Fibroblast of the aortic adventitia (primary cell): ENCODE measurements around the gene GALP. TPM values are rescaled to one million over a fixed set of nuclear protein-coding genes. Genes with fewer than 3 reads are reported as not detected.
"Not testable (repeated sequence)": the region's sequence is repeated elsewhere in the genome, so short reads cannot be mapped to it uniquely, and the experiment has no call there.

Experiments used
- DNase-seq: peaks from one replicate; pipeline ENCODE4 v3.0.0-alpha.2; 2010; ENCODE audit warnings: low read depth
- H3K4me3 ChIP-seq: 2 replicates; pipeline ENCODE4 v1.5.1; 2011; ENCODE audit warnings: low read depth, mild to moderate bottlenecking, control low read depth, low read length, moderate library complexity
- total RNA-seq: library from RNA; depleted of rRNA; stranded (reverse); fragments of >200 nt; gene quantifications from 2 replicates; pipeline ENCODE4 v1.2.3, GENCODE V29; 2012; ENCODE audit warnings: low replicate concordance
- TF ChIP-seq, protein P1 (sequence below): IDR thresholded peaks from 2 replicates; pipeline ENCODE4 v1.5.1; 2011; ENCODE audit warnings: mild to moderate bottlenecking, low read length, control low read depth, inconsistent platforms; ENCODE audit not compliant: insufficient read depth

The GALP gene
- not detected in 2 replicates for total RNA-seq

DNA sequence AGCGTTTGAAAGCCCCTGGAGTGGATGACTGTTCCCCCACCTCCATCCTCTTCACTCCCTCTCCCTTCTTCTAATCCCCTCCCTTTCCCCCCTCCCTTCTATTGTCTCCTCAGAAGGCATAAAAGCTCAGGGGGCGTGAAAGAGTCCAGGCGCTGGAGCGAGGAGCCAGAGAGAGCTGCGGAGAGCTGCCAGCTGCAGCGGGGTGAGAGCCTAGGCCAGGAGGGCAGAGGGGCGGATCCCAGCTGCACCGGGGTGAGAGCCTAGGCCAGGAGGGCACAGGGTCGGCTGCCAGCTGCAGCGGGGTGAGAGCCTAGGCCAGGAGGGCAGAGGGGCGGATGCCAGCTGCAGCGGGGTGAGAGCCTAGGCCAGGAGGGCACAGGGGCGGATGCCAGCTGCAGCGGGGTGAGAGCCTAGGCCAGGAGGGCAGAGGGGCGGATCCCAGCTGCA, at the start of gene GALP:
TSS of gene GALP (plus strand) at position 148 of the 447 bp plus-strand sequence. CDS start 1,101 bp downstream, outside the sequence.
- H3K4me3 ChIP-seq, DNase-seq: not testable (repeated sequence)

- TF ChIP-seq, protein P1, sequence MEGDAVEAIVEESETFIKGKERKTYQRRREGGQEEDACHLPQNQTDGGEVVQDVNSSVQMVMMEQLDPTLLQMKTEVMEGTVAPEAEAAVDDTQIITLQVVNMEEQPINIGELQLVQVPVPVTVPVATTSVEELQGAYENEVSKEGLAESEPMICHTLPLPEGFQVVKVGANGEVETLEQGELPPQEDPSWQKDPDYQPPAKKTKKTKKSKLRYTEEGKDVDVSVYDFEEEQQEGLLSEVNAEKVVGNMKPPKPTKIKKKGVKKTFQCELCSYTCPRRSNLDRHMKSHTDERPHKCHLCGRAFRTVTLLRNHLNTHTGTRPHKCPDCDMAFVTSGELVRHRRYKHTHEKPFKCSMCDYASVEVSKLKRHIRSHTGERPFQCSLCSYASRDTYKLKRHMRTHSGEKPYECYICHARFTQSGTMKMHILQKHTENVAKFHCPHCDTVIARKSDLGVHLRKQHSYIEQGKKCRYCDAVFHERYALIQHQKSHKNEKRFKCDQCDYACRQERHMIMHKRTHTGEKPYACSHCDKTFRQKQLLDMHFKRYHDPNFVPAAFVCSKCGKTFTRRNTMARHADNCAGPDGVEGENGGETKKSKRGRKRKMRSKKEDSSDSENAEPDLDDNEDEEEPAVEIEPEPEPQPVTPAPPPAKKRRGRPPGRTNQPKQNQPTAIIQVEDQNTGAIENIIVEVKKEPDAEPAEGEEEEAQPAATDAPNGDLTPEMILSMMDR: no peak
- H3K4me3 ChIP-seq: no peak overlapping the region
- DNase-seq: no peak
These were observed 48.6 kb upstream of the GALP start for GRCh38 chr19:56126983-56127780.

DNA sequence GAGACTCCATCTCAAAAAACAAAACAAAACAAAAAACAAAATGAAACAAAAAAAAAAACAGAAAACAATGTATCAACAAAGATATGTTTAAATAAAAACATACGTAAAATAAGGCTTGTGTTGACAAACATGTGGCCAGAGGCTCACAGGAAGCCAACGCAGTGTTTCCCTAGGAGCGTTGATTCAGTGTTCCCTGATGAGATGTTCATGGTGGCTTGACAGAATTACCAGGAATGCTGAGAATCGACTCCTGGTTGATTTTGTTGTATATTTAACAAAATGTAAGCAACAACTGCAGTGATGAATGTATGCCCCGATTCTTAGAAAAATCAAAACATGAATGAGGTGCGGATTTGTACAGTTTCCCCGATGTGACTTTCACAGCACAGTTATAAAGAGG, 45.8 kb upstream of the GALP start:
- DNase-seq: no peak
- H3K4me3 ChIP-seq: no peak overlapping the region
- TF ChIP-seq, protein P1: no peak

- H3K4me3 ChIP-seq: no peak overlapping the region
- TF ChIP-seq, protein P1: no peak
- no peak for DNase-seq
These were observed 44.2 kb upstream of the GALP start for GRCh38 chr19:56131651-56132050.

GRCh38 chr19:56132316-56132822, 43.4 kb upstream of the GALP start:
- H3K4me3 ChIP-seq: peak overlapping the region; percentile 14
- peak; percentile 82 for DNase-seq
- TF ChIP-seq, protein P1: no peak

DNA sequence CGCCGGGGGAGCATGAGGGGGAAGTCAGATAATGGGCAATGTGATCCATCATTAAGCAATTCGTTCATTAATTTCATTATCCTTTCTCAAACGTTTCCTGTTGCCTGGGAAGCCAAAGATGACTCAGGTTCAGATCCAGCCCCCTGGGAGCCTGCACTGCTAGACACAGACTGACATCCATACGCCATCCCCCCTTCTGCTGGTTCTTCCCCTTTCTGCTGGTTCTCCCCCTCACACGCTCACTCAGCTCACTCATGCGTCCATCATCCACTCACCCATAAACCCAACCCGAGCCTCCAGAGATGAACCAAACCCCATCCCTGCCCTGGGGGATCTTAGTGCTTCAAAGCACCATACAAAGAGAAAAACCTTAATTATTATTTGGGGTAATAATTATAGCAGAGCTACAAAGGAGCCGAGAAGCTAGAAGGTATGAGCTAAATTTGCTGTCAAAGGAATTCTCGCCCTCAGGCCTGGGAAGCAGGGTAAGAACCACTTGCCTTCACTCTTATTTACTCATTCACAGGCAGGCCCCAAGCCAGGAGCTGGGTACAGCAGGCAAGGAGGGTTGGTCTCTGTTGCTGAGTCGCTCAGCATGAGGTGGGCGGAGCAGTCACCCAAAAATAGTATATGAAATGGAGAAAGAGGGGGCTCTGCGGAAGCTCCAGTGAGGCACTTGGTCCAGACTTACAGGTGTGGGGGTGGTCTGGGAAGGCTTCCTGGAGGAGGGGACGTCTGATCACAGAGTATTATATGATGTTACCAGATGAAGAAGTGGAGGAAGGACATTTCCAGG, 41.8 kb upstream of the GALP start:
- no peak overlapping the region for H3K4me3 ChIP-seq
- no peak for DNase-seq
- TF ChIP-seq, protein P1: no peak

GRCh38 chr19:56134654-56134921, 41.2 kb upstream of the GALP start:
- DNase-seq: no peak
- TF ChIP-seq, protein P1: no peak
- H3K4me3 ChIP-seq: no peak overlapping the region
